GM19372 (cell line): ENCODE measurements around the gene PDZRN3.
A peak's percentile ranks its signal among the peaks of the same experiment; 100 is the strongest.

Experiments
- ATAC-seq: cut with Tn5 transposase; IDR thresholded peaks from one replicate; pipeline ENCODE4 v1.9.1; 2021; ENCODE audit warnings: mild to moderate bottlenecking, low read depth, moderate library complexity; ENCODE audit not compliant: unreplicated experiment

Gene PDZRN3

GRCh38 chr3:73530022-73530396 lies 94.7 kb downstream of the PDZRN3 start:
- ATAC-seq: no peak

GRCh38 chr3:73529308-73530021 lies 95.3 kb downstream of the PDZRN3 start:
- no peak for ATAC-seq

- ATAC-seq: no peak
Measured at GRCh38 chr3:73525591-73525990, 99.2 kb downstream of the PDZRN3 start.

- no peak for ATAC-seq
Measured at GRCh38 chr3:73523661-73524060, 101.1 kb downstream of the PDZRN3 start.

- no peak for ATAC-seq
Measured at GRCh38 chr3:73521734-73522336, 102.9 kb downstream of the PDZRN3 start.

- ATAC-seq: no peak
Measured at GRCh38 chr3:73520931-73521461, 103.7 kb downstream of the PDZRN3 start.

- no peak for ATAC-seq
Measured at GRCh38 chr3:73516631-73517030, 108.1 kb downstream of the PDZRN3 start.

GRCh38 chr3:73513260-73513659 lies 111.5 kb downstream of the PDZRN3 start:
- no peak for ATAC-seq

- no peak for ATAC-seq
Measured at GRCh38 chr3:73511571-73512525, 112.9 kb downstream of the PDZRN3 start.

GRCh38 chr3:73510784-73511183 lies 114.0 kb downstream of the PDZRN3 start:
- no peak for ATAC-seq

- no peak for ATAC-seq
Measured at GRCh38 chr3:73510334-73510733, 114.4 kb downstream of the PDZRN3 start.

- ATAC-seq: no peak
Measured at GRCh38 chr3:73509816-73510215, 114.9 kb downstream of the PDZRN3 start.

- no peak for ATAC-seq
Measured at GRCh38 chr3:73509066-73509465, 115.7 kb downstream of the PDZRN3 start.

GRCh38 chr3:73508330-73508954 lies 116.3 kb downstream of the PDZRN3 start:
- peak; percentile 76 for ATAC-seq

GRCh38 chr3:73504852-73505251 lies 119.9 kb downstream of the PDZRN3 start:
- ATAC-seq: no peak

GRCh38 chr3:73504239-73504638 lies 120.5 kb downstream of the PDZRN3 start:
- no peak for ATAC-seq

GRCh38 chr3:73503781-73504180 lies 121.0 kb downstream of the PDZRN3 start:
- ATAC-seq: peak; percentile 48

GRCh38 chr3:73502609-73503583 lies 121.8 kb downstream of the PDZRN3 start:
- peak; percentile 73 for ATAC-seq

- no peak for ATAC-seq
Measured at GRCh38 chr3:73500321-73500720, 124.4 kb downstream of the PDZRN3 start.
